ENCODE results near the gene SPATA4. TPM values are rescaled to one million over a fixed set of nuclear protein-coding genes. Genes with fewer than 3 reads are reported as not detected.

The SPATA4 gene
- polyA plus RNA-seq, 1 of the 3 experiments (the other 2 are of a cell fraction), result 0.21 TPM

GRCh38 chr4:176163041-176163440 lies 32.3 kb downstream of the SPATA4 start (continued):
- no peak for TF ChIP-seq IRF3 (IDR thresholded peaks at IDR 0.05; ENCODE audit: low read depth, low read length)
- no peak for TF ChIP-seq JUND (IDR thresholded peaks at IDR 0.05)
- no peak for TF ChIP-seq ELF1 (IDR thresholded peaks at IDR 0.05)
- no peak for TF ChIP-seq TEAD4 (IDR thresholded peaks at IDR 0.05; ENCODE audit: borderline replicate concordance, insufficient read depth)
- no peak for TF ChIP-seq RCOR1 (IDR thresholded peaks at IDR 0.05; ENCODE audit: low read length)
- TF ChIP-seq SIN3A (IDR thresholded peaks at IDR 0.05; ENCODE audit: borderline replicate concordance, low read depth, low read length), result no peak

- Histone ChIP-seq H3K4me3 (ENCODE audit: low read depth in 2 of 2, low read length in 1 of 2) (no peak overlapping the region), H2AFZ (ENCODE audit: low read depth) (no peak overlapping the region), H3K9me2 (no peaks in the 10 kb centered on the region), H3K9me3 (no peaks in the 10 kb centered on the region), H4K20me1 (ENCODE audit: insufficient read depth) (no peaks in the 10 kb centered on the region), H3K9ac (no peak overlapping the region), H3K27me3 (ENCODE audit: insufficient read depth) (no peaks in the 10 kb centered on the region), H3K4me2 (no peak overlapping the region), H3K4me1 (ENCODE audit: control insufficient read depth in 1 of 2, insufficient read depth in 2 of 2, low read depth in 1 of 2, low read length in 1 of 2) (no peaks in the 10 kb centered on the region; a peak in 1 of 4 replicates), H3F3A (replicated peaks; ENCODE audit: insufficient read depth) (no peaks in the 10 kb centered on the region), H3K79me2 (ENCODE audit: insufficient read depth) (no peaks in the 10 kb centered on the region), H3K36me3 (replicated peaks in 1 of 2; ENCODE audit: control insufficient read depth in 1 of 2, insufficient read depth in 2 of 2, low read length in 1 of 2) (no peaks in the 10 kb centered on the region), H3K27ac (ENCODE audit: low read depth in 2 of 2, low read length in 1 of 2) (no peak overlapping the region)
- TF ChIP-seq EP300 (IDR thresholded peaks at IDR 0.05; ENCODE audit: borderline replicate concordance in 1 of 2, low read depth in 1 of 2, low read length in 1 of 2), result no peak
- no peak for TF ChIP-seq GABPA (IDR thresholded peaks at IDR 0.05; ENCODE audit: low read depth)
- TF ChIP-seq IRF3 (IDR thresholded peaks at IDR 0.05; ENCODE audit: low read depth, low read length), result no peak
- no peak for TF ChIP-seq REST (IDR thresholded peaks at IDR 0.05; ENCODE audit: low read depth, low read length)
- TF ChIP-seq PBX3 (IDR thresholded peaks at IDR 0.05), result no peak
- TF ChIP-seq YY1 (IDR thresholded peaks at IDR 0.05; ENCODE audit: low read depth), result no peak
- no peak for TF ChIP-seq CHD2 (IDR thresholded peaks at IDR 0.05; ENCODE audit: low read length, partially characterized antibody)
- no peak for TF ChIP-seq JUND (IDR thresholded peaks at IDR 0.05)
- CTCF ChIA-PET, result no interaction called here
- DNase-seq, result no peak
- POLR2A ChIA-PET, result no interaction called here
- 97% methylated on average over 5 of the region's 5 CpGs for WGBS (ENCODE audit: low lambda C conversion rate)
These were observed 38.7 kb downstream of the SPATA4 start for GRCh38 chr4:176156656-176157055.

Data from SK-N-SH (cell line).